ENCODE results near the gene CFI.
"Not testable (repeated sequence)": the region's sequence is repeated elsewhere in the genome, so short reads cannot be mapped to it uniquely, and the experiment has no call there.

The CFI gene

DNA sequence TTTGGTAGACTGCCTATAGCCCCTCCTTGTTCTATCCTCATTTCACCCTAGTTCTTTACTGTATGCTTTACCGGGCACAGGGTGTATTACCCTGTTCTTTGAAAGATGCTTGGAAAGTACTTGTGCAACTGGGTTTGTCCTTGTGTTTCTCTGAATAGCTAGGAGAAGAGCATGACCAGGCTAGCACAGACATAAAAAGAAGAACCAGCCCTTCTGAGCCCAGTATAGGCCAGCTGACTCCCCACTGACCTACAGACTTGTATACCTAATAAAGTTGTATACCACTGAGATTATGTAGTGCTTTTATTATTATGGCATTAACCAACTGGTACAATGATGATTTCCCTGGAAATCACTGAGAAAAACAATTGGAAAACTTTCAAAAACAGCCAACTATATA is 15.0 kb downstream of the CFI start:
- Histone ChIP-seq H3K9me3 (ENCODE audit: control insufficient read depth, low read length) (no peaks in the 10 kb centered on the region), H3K4me3 (ENCODE audit: low read length) (no peak overlapping the region), H3K9ac (ENCODE audit: low read length) (no peak overlapping the region), H3K36me3 (ENCODE audit: control insufficient read depth, insufficient read depth, low read length) (no peaks in the 10 kb centered on the region), H3K27me3 (ENCODE audit: control insufficient read depth, insufficient read depth, low read length) (no peaks in the 10 kb centered on the region), H3K4me1 (ENCODE audit: control insufficient read depth, insufficient read depth, low read length) (no peaks in the 10 kb centered on the region)

DNA sequence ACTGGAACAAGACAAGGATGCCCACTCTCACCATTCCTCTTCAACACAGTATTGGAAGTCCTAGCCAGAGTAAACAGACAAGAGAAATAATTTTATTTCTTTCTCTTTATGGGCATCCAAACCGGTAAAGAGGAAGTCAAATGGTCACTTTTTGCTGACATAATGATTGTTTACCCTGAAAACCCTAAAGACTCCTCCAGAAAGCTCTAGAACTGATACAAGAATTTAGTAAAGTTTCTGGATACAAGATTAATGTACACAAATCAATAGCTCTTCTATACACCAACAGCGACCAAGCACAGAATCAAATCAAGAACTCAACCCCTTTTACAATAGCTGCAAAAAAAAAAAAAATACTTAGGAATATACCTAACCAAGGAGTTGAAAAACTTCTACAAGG is 19.7 kb downstream of the CFI start:
- H3K9ac ChIP-seq (ENCODE audit: low read length); H3K36me3 ChIP-seq (ENCODE audit: control insufficient read depth, insufficient read depth, low read length); H3K27me3 ChIP-seq (ENCODE audit: control insufficient read depth, insufficient read depth, low read length); H3K9me3 ChIP-seq (ENCODE audit: control insufficient read depth, low read length); H3K4me3 ChIP-seq (ENCODE audit: low read length); H3K4me1 ChIP-seq (ENCODE audit: control insufficient read depth, insufficient read depth, low read length): not testable (repeated sequence)

DNA sequence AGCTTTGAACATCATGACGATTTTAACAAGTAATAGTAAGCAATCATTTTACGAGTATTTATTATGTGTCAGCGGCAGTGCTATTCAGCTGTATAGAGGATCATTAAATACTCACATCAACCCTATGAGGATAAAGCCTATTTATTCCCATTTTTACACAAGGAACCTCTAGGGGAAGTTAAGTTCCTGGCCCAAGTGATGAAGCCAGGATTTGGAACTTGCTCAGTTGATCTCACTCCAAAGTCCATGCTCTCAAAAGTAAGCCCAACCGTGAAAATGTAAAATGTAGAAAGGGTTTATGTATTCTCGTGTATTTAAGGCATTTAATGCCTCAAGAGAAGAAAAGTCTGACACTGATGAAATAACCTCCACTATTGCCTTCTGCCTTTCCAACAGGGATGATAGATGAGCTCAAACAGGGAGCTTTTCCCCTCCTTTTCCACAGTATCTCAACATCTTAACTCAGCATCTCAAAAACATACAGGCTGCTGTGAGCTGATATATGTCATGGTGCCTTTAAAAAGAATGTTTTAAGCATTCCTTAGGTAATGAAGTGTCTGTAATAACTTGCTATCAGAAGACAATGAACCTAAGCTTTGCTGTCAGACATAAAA is 36.9 kb downstream of the CFI start:
- Histone ChIP-seq H3K4me1 (ENCODE audit: control insufficient read depth, insufficient read depth, low read length) (no peaks in the 10 kb centered on the region), H3K9ac (ENCODE audit: low read length) (no peak overlapping the region), H3K4me3 (ENCODE audit: low read length) (no peak overlapping the region), H3K36me3 (ENCODE audit: control insufficient read depth, insufficient read depth, low read length) (no peaks in the 10 kb centered on the region), H3K9me3 (ENCODE audit: control insufficient read depth, low read length) (no peaks in the 10 kb centered on the region), H3K27me3 (ENCODE audit: control insufficient read depth, insufficient read depth, low read length) (no peaks in the 10 kb centered on the region)

DNA sequence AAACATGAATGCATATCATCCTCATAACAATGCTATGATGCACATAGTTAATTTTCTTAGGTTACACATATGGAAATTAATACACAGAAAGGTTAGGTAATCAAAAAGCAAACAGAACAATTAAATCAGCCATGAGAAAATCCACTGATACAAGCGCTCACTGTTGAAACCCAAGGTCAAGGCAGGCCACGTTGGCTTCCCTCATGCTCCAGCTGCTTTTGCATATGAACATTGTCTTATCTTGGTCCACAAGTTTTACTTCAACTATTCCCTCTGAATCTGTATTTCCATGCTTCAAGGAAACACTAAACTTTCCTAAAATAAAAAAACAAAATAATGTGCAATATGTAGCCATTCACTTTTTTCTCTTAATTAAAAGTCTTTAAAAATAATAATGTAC is 37.4 kb downstream of the CFI start:
- Histone ChIP-seq H3K4me3 (ENCODE audit: low read length) (no peak overlapping the region), H3K9me3 (ENCODE audit: control insufficient read depth, low read length) (no peaks in the 10 kb centered on the region), H3K36me3 (ENCODE audit: control insufficient read depth, insufficient read depth, low read length) (no peaks in the 10 kb centered on the region), H3K4me1 (ENCODE audit: control insufficient read depth, insufficient read depth, low read length) (no peaks in the 10 kb centered on the region), H3K27me3 (ENCODE audit: control insufficient read depth, insufficient read depth, low read length) (no peaks in the 10 kb centered on the region), H3K9ac (ENCODE audit: low read length) (no peak overlapping the region)

DNA sequence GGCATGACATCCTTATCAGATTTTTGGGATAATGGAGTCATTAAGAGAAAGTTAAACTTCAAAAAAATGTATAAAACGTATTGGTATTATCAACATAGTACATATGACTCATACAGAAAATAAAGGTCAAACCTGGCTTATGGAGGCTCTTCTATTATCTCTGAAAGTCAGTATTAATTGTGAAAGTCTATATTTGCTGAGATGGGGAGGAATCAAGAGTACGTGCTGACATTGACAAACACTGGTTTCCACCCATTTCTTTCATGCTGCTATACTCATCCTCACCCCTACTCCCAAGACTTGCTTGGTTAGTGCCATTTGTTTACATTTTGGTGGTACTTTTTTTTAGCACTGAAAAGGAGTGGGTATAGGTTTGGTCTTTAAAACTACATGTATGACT is 41.1 kb downstream of the CFI start:
- no peaks in the 10 kb centered on the region for H3K4me1 ChIP-seq (ENCODE audit: control insufficient read depth, insufficient read depth, low read length)
- H3K4me3 ChIP-seq (ENCODE audit: low read length), result no peak overlapping the region
- H3K27me3 ChIP-seq (ENCODE audit: control insufficient read depth, insufficient read depth, low read length), result no peaks in the 10 kb centered on the region
- no peaks in the 10 kb centered on the region for H3K36me3 ChIP-seq (ENCODE audit: control insufficient read depth, insufficient read depth, low read length)
- H3K9me3 ChIP-seq (ENCODE audit: control insufficient read depth, low read length), result no peaks in the 10 kb centered on the region
- H3K9ac ChIP-seq (ENCODE audit: low read length), result no peak overlapping the region

DNA sequence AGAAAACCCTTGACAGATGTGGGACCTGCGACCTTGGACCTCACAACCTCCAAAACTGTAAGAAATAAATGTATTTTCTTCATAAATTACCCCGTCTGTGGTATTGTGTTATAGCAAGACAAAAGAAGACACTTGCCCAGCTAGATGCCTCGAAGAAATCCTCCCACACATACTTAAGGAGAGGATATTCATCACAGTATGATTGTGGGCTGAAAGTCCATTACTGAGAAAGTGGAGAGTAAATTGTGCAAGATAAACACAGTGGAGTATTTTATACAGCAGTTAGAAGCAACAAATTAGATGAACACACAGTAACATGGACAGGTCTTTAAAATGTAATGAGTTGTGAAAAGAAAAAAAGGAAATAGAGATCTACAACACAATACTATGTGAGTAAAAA is 46.1 kb downstream of the CFI start:
- Histone ChIP-seq H3K9ac (ENCODE audit: low read length) (no peak overlapping the region), H3K4me1 (ENCODE audit: control insufficient read depth, insufficient read depth, low read length) (no peaks in the 10 kb centered on the region), H3K9me3 (ENCODE audit: control insufficient read depth, low read length) (no peaks in the 10 kb centered on the region), H3K4me3 (ENCODE audit: low read length) (no peak overlapping the region), H3K27me3 (ENCODE audit: control insufficient read depth, insufficient read depth, low read length) (no peaks in the 10 kb centered on the region), H3K36me3 (ENCODE audit: control insufficient read depth, insufficient read depth, low read length) (no peaks in the 10 kb centered on the region)

DNA sequence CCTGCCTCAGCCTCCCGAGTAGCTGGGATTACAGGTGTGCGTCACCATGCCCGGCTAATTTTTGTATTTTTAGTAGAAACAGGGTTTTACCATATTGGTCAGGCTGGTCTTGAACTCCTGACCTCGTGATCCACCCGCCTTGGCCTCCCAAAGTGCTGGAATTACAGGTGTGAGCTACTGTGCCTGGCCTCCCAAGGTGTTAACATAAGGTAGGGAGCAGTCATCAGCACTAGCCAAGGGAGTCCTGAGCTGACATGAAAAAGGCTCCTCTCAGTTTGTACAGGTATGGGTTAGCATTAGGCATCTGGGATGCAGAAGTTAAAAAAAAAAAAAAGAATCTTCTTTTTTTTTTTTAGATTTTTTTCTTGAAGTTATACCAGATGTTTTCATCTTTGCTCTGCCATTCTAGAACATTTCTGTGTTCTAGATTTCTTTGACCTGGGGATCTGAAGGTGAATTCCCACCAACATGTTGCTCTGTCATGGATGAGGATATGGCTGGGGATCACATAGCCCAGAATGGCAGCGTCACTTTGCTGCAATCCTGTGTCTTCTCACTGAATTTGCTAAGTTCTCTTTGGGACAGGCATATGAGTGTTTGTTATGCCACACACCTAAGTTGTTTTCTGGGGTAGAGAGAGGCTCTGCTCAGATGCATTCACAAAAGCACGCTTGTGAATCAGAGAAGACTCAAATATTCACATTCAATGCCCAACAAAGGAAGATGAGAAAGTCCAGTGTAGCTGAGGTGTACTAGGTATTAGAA is 47.5 kb downstream of the CFI start:
- Histone ChIP-seq H3K36me3 (ENCODE audit: control insufficient read depth, insufficient read depth, low read length) (no peaks in the 10 kb centered on the region), H3K9ac (ENCODE audit: low read length) (no peak overlapping the region), H3K4me1 (ENCODE audit: control insufficient read depth, insufficient read depth, low read length) (no peaks in the 10 kb centered on the region), H3K27me3 (ENCODE audit: control insufficient read depth, insufficient read depth, low read length) (no peaks in the 10 kb centered on the region), H3K4me3 (ENCODE audit: low read length) (no peak overlapping the region), H3K9me3 (ENCODE audit: control insufficient read depth, low read length) (no peaks in the 10 kb centered on the region)

DNA sequence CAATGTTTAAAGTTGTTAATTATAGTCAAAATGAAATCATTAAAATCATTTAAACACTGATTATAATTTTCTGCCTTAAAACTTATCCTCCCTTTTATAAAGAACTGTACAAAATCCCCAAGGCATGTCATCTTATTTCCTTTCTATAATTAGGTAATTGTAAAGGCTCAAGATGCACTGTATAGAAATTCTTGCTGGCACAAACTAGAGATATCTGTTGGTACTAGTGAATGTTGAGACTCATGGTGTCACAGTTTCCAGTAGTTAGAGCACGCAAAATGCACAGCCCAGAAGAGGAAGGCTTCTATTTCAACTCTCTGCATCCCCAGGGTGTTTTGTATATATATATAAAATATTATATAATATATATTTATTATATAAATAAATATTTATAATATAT is 49.3 kb downstream of the CFI start:
- Histone ChIP-seq H3K27me3 (ENCODE audit: control insufficient read depth, insufficient read depth, low read length) (no peaks in the 10 kb centered on the region), H3K4me3 (ENCODE audit: low read length) (no peak overlapping the region), H3K36me3 (ENCODE audit: control insufficient read depth, insufficient read depth, low read length) (no peaks in the 10 kb centered on the region), H3K4me1 (ENCODE audit: control insufficient read depth, insufficient read depth, low read length) (no peaks in the 10 kb centered on the region), H3K9me3 (ENCODE audit: control insufficient read depth, low read length) (no peaks in the 10 kb centered on the region), H3K9ac (ENCODE audit: low read length) (no peak overlapping the region)

DNA sequence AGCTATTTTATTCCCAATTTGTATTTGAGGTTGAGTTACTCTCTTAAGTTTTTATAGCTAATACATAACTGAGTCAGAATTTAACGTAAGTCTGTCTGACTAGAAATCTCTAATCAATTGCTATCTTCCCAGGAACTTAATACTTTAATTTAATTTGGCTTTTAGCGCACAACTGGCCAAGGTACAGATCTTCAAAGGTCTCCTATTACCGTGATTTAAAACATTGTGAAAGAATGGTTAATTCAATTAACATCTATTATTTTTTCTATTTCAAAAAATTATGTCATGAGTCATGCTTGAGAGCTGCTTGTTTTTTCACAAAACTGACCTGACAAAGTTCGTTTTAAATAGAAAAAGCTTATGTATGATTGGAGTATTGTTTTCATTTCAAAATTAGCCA is 49.9 kb downstream of the CFI start:
- Histone ChIP-seq H3K27me3 (ENCODE audit: control insufficient read depth, insufficient read depth, low read length) (no peaks in the 10 kb centered on the region), H3K36me3 (ENCODE audit: control insufficient read depth, insufficient read depth, low read length) (no peaks in the 10 kb centered on the region), H3K9me3 (ENCODE audit: control insufficient read depth, low read length) (no peaks in the 10 kb centered on the region), H3K9ac (ENCODE audit: low read length) (no peak overlapping the region), H3K4me1 (ENCODE audit: control insufficient read depth, insufficient read depth, low read length) (no peaks in the 10 kb centered on the region), H3K4me3 (ENCODE audit: low read length) (no peak overlapping the region)

DNA sequence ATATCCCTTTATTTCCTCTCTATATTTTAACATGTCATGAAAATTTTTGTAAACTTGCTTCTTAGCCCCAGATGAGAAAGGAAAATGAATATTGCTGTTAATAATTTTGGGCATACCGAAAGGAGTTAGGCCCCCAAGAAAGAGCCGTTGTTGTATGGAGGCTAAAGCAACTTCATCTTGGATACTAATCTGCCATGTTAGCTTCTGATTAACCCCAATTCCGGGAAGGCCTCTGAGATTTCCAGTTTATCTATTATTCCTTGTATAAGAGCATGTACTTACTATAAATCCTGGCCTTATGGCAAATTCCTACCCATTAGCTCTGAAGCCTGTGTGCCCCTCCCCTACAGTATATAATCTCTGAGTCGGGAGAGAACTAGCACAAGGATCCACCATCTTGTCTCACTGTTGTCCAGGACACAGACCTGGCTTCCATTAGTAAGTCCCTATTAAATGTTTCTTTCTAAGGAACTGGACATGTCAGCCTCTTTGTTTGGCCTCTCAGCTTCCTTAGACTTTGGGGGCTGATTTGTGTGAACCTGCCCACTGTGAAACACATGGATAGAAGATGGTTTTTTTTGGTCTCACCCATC is 51.1 kb downstream of the CFI start:
- H3K36me3 ChIP-seq (ENCODE audit: control insufficient read depth, insufficient read depth, low read length), result no peaks in the 10 kb centered on the region
- no peaks in the 10 kb centered on the region for H3K27me3 ChIP-seq (ENCODE audit: control insufficient read depth, insufficient read depth, low read length)
- H3K9ac ChIP-seq (ENCODE audit: low read length), result no peak overlapping the region
- H3K9me3 ChIP-seq (ENCODE audit: control insufficient read depth, low read length), result no peaks in the 10 kb centered on the region
- H3K4me3 ChIP-seq (ENCODE audit: low read length), result no peak overlapping the region
- no peaks in the 10 kb centered on the region for H3K4me1 ChIP-seq (ENCODE audit: control insufficient read depth, insufficient read depth, low read length)

DNA sequence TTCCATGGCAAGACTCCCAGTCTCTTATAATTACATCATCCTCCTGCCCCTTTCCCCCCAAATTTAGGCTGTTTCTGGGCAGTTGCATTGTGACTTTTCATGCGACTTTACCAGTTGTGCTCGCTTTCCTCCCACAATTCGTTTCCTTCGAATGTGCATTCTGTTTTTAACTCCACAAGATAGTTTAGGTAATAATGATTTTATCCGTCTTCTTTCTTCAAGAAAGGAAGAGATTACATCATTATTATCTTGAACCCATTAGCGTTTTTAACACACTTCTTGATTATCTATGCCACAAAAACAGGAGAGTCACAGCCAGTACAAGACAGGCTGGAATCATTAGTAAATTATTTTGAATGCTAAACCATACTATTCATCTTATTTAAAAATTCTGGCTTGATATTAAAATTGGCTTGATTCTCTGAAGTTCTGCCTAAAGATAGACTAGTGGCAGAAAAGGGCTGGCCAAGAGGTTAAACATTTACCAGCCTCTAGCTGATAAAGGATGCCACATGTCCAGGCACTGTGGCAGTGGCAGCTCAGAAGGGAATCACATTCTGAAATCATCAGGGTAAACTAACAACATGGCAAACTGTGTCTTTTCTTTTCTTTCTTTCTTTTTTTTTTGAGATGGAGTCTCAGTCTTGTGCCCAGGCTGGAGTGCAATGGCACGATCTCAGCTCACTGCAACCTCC is 52.3 kb downstream of the CFI start:
- Histone ChIP-seq H3K4me1 (ENCODE audit: control insufficient read depth, insufficient read depth, low read length) (no peaks in the 10 kb centered on the region), H3K9me3 (ENCODE audit: control insufficient read depth, low read length) (no peaks in the 10 kb centered on the region), H3K9ac (ENCODE audit: low read length) (no peak overlapping the region), H3K36me3 (ENCODE audit: control insufficient read depth, insufficient read depth, low read length) (no peaks in the 10 kb centered on the region), H3K4me3 (ENCODE audit: low read length) (no peak overlapping the region), H3K27me3 (ENCODE audit: control insufficient read depth, insufficient read depth, low read length) (no peaks in the 10 kb centered on the region)

DNA sequence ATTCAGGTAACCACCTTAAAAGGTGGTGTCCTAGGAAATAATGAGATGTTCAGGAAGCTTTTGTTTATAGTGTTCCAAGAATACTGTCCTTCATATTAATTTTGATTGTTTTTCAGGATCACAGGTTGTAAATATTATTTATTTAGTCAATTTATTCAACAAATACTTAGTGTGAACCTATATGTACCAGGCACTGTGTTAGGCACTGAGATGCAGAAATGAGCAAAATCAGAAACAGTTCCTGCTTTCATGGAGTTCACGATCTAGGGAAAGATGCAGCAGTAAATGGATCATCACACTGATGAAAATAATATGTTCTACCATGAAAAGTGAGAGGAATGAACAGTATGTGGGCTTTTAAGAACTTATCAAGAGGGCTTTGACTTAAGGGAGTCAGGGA is 53.7 kb downstream of the CFI start:
- no peak overlapping the region for H3K9ac ChIP-seq (ENCODE audit: low read length)
- H3K4me3 ChIP-seq (ENCODE audit: low read length), result no peak overlapping the region
- H3K4me1 ChIP-seq (ENCODE audit: control insufficient read depth, insufficient read depth, low read length), result no peaks in the 10 kb centered on the region
- no peaks in the 10 kb centered on the region for H3K9me3 ChIP-seq (ENCODE audit: control insufficient read depth, low read length)
- H3K36me3 ChIP-seq (ENCODE audit: control insufficient read depth, insufficient read depth, low read length), result no peaks in the 10 kb centered on the region
- no peaks in the 10 kb centered on the region for H3K27me3 ChIP-seq (ENCODE audit: control insufficient read depth, insufficient read depth, low read length)

Data from mucosa of stomach (tissue), 1 donor.